ENCODE data around the gene GRIK5.

Gene GRIK5

DNA sequence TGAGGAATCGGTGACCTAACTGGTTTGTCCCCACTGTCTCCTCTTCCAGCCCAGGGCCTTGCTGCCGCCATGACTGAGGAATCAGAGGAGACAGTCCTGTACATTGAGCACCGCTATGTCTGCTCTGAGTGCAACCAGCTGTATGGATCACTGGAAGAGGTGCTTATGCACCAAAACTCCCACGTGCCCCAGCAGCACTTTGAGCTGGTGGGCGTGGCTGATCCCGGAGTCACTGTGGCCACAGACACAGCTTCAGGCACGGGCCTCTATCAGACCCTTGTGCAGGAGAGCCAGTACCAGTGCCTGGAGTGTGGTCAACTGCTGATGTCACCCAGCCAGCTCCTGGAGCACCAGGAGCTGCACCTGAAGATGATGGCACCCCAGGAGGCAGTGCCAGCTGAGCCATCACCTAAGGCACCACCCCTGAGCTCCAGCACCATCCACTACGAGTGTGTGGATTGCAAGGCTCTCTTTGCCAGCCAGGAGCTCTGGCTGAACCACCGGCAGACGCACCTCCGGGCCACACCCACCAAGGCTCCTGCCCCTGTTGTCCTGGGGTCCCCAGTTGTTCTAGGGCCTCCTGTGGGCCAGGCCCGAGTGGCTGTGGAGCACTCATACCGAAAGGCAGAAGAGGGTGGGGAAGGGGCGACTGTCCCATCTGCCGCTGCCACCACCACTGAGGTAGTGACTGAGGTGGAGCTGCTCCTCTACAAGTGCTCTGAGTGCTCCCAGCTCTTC lies 8.7 kb upstream of the GRIK5 start (continued):
- TF ChIP-seq, protein P1, sequence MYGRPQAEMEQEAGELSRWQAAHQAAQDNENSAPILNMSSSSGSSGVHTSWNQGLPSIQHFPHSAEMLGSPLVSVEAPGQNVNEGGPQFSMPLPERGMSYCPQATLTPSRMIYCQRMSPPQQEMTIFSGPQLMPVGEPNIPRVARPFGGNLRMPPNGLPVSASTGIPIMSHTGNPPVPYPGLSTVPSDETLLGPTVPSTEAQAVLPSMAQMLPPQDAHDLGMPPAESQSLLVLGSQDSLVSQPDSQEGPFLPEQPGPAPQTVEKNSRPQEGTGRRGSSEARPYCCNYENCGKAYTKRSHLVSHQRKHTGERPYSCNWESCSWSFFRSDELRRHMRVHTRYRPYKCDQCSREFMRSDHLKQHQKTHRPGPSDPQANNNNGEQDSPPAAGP (tag by site-specific recombination; IDR thresholded peaks at IDR 0.05), result no peak
- TF ChIP-seq, protein P2, sequence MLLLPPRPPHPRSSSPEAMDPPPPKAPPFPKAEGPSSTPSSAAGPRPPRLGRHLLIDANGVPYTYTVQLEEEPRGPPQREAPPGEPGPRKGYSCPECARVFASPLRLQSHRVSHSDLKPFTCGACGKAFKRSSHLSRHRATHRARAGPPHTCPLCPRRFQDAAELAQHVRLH (tag by site-specific recombination; IDR thresholded peaks at IDR 0.05), result no peak
- TF ChIP-seq ZNF423 (tag by site-specific recombination; IDR thresholded peaks at IDR 0.05), result no peak
- no peak for TF ChIP-seq SETDB1 (IDR thresholded peaks at IDR 0.05; ENCODE audit: insufficient read length, low read length)
- peak; percentile 41; the same call in 1 of the 2 replicates for TF ChIP-seq EGR2 (tag by site-specific recombination; IDR thresholded peaks at IDR 0.05; ENCODE audit: low read depth)
- TF ChIP-seq ZNF394 (tag by site-specific recombination; IDR thresholded peaks at IDR 0.05; ENCODE audit: borderline replicate concordance), result no peak
- TF ChIP-seq ZNF600 (tag by site-specific recombination; IDR thresholded peaks at IDR 0.05), result 0 out of 2 replicates have a peak, but pooled peaks have one; percentile 10
- no peak for TF ChIP-seq ZNF792 (tag by site-specific recombination; IDR thresholded peaks at IDR 0.05)
- TF ChIP-seq PRDM1 (tag by site-specific recombination; IDR thresholded peaks at IDR 0.05), result no peak
- TF ChIP-seq ZNF366 (tag by site-specific recombination; conservative IDR thresholded peaks at IDR 0.05), result no peak
- no peak for TF ChIP-seq ZNF292 (tag by site-specific recombination; IDR thresholded peaks at IDR 0.05; ENCODE audit: borderline replicate concordance, low read depth)
- no peak for TF ChIP-seq ZSCAN30 (tag by site-specific recombination; IDR thresholded peaks at IDR 0.05)
- TF ChIP-seq ZNF391 (tag by site-specific recombination; IDR thresholded peaks at IDR 0.05; ENCODE audit: borderline replicate concordance, low read depth), result no peak
- TF ChIP-seq KLF9 (tag by site-specific recombination; IDR thresholded peaks at IDR 0.05; ENCODE audit: low read depth), result peak; percentile 66
- TF ChIP-seq, protein P3, sequence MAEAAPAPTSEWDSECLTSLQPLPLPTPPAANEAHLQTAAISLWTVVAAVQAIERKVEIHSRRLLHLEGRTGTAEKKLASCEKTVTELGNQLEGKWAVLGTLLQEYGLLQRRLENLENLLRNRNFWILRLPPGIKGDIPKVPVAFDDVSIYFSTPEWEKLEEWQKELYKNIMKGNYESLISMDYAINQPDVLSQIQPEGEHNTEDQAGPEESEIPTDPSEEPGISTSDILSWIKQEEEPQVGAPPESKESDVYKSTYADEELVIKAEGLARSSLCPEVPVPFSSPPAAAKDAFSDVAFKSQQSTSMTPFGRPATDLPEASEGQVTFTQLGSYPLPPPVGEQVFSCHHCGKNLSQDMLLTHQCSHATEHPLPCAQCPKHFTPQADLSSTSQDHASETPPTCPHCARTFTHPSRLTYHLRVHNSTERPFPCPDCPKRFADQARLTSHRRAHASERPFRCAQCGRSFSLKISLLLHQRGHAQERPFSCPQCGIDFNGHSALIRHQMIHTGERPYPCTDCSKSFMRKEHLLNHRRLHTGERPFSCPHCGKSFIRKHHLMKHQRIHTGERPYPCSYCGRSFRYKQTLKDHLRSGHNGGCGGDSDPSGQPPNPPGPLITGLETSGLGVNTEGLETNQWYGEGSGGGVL (tag by site-specific recombination; IDR thresholded peaks at IDR 0.05), result no peak
- no peak for TF ChIP-seq ZNF341 (tag by site-specific recombination; IDR thresholded peaks at IDR 0.05; ENCODE audit: low read depth)
- no peak for TF ChIP-seq ZNF830 (tag by site-specific recombination; IDR thresholded peaks at IDR 0.05; ENCODE audit: low read depth)
- TF ChIP-seq, protein P4, sequence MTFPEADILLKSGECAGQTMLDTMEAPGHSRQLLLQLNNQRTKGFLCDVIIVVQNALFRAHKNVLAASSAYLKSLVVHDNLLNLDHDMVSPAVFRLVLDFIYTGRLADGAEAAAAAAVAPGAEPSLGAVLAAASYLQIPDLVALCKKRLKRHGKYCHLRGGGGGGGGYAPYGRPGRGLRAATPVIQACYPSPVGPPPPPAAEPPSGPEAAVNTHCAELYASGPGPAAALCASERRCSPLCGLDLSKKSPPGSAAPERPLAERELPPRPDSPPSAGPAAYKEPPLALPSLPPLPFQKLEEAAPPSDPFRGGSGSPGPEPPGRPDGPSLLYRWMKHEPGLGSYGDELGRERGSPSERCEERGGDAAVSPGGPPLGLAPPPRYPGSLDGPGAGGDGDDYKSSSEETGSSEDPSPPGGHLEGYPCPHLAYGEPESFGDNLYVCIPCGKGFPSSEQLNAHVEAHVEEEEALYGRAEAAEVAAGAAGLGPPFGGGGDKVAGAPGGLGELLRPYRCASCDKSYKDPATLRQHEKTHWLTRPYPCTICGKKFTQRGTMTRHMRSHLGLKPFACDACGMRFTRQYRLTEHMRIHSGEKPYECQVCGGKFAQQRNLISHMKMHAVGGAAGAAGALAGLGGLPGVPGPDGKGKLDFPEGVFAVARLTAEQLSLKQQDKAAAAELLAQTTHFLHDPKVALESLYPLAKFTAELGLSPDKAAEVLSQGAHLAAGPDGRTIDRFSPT (tag by site-specific recombination; IDR thresholded peaks at IDR 0.05), result no peak
- TF ChIP-seq, protein P5, sequence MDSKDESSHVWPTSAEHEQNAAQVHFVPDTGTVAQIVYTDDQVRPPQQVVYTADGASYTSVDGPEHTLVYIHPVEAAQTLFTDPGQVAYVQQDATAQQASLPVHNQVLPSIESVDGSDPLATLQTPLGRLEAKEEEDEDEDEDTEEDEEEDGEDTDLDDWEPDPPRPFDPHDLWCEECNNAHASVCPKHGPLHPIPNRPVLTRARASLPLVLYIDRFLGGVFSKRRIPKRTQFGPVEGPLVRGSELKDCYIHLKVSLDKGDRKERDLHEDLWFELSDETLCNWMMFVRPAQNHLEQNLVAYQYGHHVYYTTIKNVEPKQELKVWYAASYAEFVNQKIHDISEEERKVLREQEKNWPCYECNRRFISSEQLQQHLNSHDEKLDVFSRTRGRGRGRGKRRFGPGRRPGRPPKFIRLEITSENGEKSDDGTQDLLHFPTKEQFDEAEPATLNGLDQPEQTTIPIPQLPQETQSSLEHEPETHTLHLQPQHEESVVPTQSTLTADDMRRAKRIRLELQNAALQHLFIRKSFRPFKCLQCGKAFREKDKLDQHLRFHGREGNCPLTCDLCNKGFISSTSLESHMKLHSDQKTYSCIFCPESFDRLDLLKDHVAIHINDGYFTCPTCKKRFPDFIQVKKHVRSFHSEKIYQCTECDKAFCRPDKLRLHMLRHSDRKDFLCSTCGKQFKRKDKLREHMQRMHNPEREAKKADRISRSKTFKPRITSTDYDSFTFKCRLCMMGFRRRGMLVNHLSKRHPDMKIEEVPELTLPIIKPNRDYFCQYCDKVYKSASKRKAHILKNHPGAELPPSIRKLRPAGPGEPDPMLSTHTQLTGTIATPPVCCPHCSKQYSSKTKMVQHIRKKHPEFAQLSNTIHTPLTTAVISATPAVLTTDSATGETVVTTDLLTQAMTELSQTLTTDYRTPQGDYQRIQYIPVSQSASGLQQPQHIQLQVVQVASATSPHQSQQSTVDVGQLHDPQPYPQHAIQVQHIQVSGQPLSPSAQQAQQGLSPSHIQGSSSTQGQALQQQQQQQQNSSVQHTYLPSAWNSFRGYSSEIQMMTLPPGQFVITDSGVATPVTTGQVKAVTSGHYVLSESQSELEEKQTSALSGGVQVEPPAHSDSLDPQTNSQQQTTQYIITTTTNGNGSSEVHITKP (tag by site-specific recombination; IDR thresholded peaks at IDR 0.05), result no peak
- TF ChIP-seq YY1 (tag by site-specific recombination; IDR thresholded peaks at IDR 0.05), result no peak
- TF ChIP-seq GLIS2 (tag by site-specific recombination; IDR thresholded peaks at IDR 0.05), result no peak
- no peak for TF ChIP-seq ZSCAN23 (tag by site-specific recombination; IDR thresholded peaks at IDR 0.05)
- TF ChIP-seq KLF1 (tag by site-specific recombination; IDR thresholded peaks at IDR 0.05), result peak; percentile 7; the same call in 1 of the 2 replicates
- peak; percentile 65 for TF ChIP-seq ZFHX2 (tag by site-specific recombination; conservative IDR thresholded peaks at IDR 0.05)
- TF ChIP-seq ZFP69B (tag by site-specific recombination; IDR thresholded peaks at IDR 0.05), result no peak
- TF ChIP-seq, protein P6, sequence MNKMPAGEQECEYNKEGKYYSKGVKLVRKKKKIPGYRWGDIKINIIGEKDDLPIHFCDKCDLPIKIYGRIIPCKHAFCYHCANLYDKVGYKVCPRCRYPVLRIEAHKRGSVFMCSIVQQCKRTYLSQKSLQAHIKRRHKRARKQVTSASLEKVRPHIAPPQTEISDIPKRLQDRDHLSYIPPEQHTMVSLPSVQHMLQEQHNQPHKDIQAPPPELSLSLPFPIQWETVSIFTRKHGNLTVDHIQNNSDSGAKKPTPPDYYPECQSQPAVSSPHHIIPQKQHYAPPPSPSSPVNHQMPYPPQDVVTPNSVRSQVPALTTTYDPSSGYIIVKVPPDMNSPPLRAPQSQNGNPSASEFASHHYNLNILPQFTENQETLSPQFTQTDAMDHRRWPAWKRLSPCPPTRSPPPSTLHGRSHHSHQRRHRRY (tag by site-specific recombination; IDR thresholded peaks at IDR 0.05), result no peak
- no peak for TF ChIP-seq ZNF791 (tag by site-specific recombination; IDR thresholded peaks at IDR 0.05)
- no peak for TF ChIP-seq HOXD13 (CRISPR knock-in tag; IDR thresholded peaks at IDR 0.05; ENCODE audit: borderline replicate concordance)
- TF ChIP-seq MEIS1 (CRISPR knock-in tag; IDR thresholded peaks at IDR 0.05; ENCODE audit: borderline replicate concordance), result no peak
- no peak for TF ChIP-seq ZNF654 (tag by site-specific recombination; IDR thresholded peaks at IDR 0.05; ENCODE audit: low read depth)
